Endodermal cell (in vitro differentiated cells): ENCODE measurements around the gene NIPAL4. TPM values are rescaled to one million over a fixed set of nuclear protein-coding genes. Genes with fewer than 3 reads are reported as not detected.

ENCODE experiments used
- DNase-seq: peaks from one replicate; pipeline ENCODE4 v3.0.0-alpha.2; 2017
- H3K27ac ChIP-seq: 2 replicates; pipeline ENCODE4 v1.5.1; 2013; ENCODE audit warnings: mild to moderate bottlenecking, low read depth, low read length, moderate library complexity
- H3K27me3 ChIP-seq: 2 replicates; pipeline ENCODE4 v1.6.1; 2013; ENCODE audit warnings: mild to moderate bottlenecking, low read length, moderate library complexity; ENCODE audit not compliant: insufficient read depth, control insufficient read depth, poor library complexity, severe bottlenecking
- H3K36me3 ChIP-seq: 2 replicates; pipeline ENCODE4 v1.7.0; 2013; ENCODE audit warnings: mild to moderate bottlenecking, low read length, moderate library complexity; ENCODE audit not compliant: control insufficient read depth, insufficient read depth
- H3K4me1 ChIP-seq: one replicate; pipeline ENCODE4 v1.7.0; 2013; ENCODE audit warnings: low read length; ENCODE audit not compliant: control insufficient read depth, insufficient read depth
- H3K4me3 ChIP-seq: 2 replicates; pipeline ENCODE4 v1.5.1; 2013; ENCODE audit warnings: mild to moderate bottlenecking, low read length, moderate library complexity
- H3K9ac ChIP-seq: 2 replicates; pipeline ENCODE4 v1.6.1; 2013; ENCODE audit warnings: mild to moderate bottlenecking, low read length, moderate library complexity; ENCODE audit not compliant: poor library complexity, severe bottlenecking; ENCODE audit errors: extremely low read depth
- H3K9me3 ChIP-seq: 2 replicates; pipeline ENCODE4 v1.6.1; 2013; ENCODE audit warnings: mild to moderate bottlenecking, low read length, moderate library complexity; ENCODE audit not compliant: control insufficient read depth
- H3K27ac Mint-ChIP-seq: 2 replicates; pipeline ENCODE4 v1.8.0; 2020; ENCODE audit warnings: mixed read lengths
- H3K27me3 Mint-ChIP-seq: 2 replicates; pipeline ENCODE4 v1.8.0; 2021; ENCODE audit warnings: mild to moderate bottlenecking, mixed read lengths; ENCODE audit not compliant: insufficient read depth
- H3K36me3 Mint-ChIP-seq: 2 replicates; pipeline ENCODE4 v1.8.0; 2020; ENCODE audit warnings: low read depth, mixed read lengths
- H3K4me1 Mint-ChIP-seq: 2 replicates; pipeline ENCODE4 v1.8.0; 2020; ENCODE audit warnings: mixed read lengths
- H3K4me3 Mint-ChIP-seq: 2 replicates; pipeline ENCODE4 v1.8.0; 2020; ENCODE audit warnings: mild to moderate bottlenecking, moderate library complexity, mixed read lengths
- H3K9me3 Mint-ChIP-seq: 2 replicates; pipeline ENCODE4 v1.8.0; 2020; ENCODE audit warnings: mild to moderate bottlenecking, mixed read lengths
- WGBS, 2 experiments: methylation state at CpG; one replicate each; pipeline versions ENCODE4 v1.1.5 to v1.1.7; 2013; ENCODE audit warnings: missing lambda C conversion rate in 2 of 2, mixed read lengths in 1 of 2; ENCODE audit not compliant: insufficient coverage in 1 of 2, insufficient read length in 1 of 2; 5-methylcytosine and 5-hydroxymethylcytosine counted together
- total RNA-seq, 2 donors: library from RNA; stranded (reverse); fragmentation: NEBNext Ultra II Directional in 1 of 2; extraction: Animal tissue kit (Norgen Biotek cat#: 25700) in 1 of 2; gene quantifications; 2 replicates in 1 of 2; 3 replicates in 1 of 2; pipeline ENCODE4 v1.2.1, GENCODE V29; 2021
- TF ChIP-seq, protein P1 (sequence below): fragments of 200-600 bp; sonication (generic); conservative IDR thresholded peaks from 2 replicates; pipeline ENCODE4 v1.5.0; 2021; ENCODE audit warnings: antibody characterized with exemption, mild to moderate bottlenecking

Gene NIPAL4
- total RNA-seq, 2 donors from 2014 or later: not detected

GRCh38 chr5:157504053-157504452 lies 44.0 kb downstream of the NIPAL4 start:
- no peak overlapping the region for H3K4me3 Mint-ChIP-seq
- no peaks in the 10 kb centered on the region for H3K4me1 Mint-ChIP-seq
- no peak overlapping the region for H3K27ac Mint-ChIP-seq
- TF ChIP-seq, protein P1, sequence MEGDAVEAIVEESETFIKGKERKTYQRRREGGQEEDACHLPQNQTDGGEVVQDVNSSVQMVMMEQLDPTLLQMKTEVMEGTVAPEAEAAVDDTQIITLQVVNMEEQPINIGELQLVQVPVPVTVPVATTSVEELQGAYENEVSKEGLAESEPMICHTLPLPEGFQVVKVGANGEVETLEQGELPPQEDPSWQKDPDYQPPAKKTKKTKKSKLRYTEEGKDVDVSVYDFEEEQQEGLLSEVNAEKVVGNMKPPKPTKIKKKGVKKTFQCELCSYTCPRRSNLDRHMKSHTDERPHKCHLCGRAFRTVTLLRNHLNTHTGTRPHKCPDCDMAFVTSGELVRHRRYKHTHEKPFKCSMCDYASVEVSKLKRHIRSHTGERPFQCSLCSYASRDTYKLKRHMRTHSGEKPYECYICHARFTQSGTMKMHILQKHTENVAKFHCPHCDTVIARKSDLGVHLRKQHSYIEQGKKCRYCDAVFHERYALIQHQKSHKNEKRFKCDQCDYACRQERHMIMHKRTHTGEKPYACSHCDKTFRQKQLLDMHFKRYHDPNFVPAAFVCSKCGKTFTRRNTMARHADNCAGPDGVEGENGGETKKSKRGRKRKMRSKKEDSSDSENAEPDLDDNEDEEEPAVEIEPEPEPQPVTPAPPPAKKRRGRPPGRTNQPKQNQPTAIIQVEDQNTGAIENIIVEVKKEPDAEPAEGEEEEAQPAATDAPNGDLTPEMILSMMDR: no peak
- no peak for DNase-seq
- peaks cover 84% of the 10 kb centered on the region for H3K36me3 Mint-ChIP-seq
- no peak overlapping the region for H3K4me3 ChIP-seq
- no peaks in the 10 kb centered on the region for H3K27me3 Mint-ChIP-seq
- H3K9me3 ChIP-seq: no peaks in the 10 kb centered on the region
- 81 to 82% methylated on average over 6 to 8 of the region's 8 CpGs for WGBS, 2 experiments
- H3K27me3 ChIP-seq: no peaks in the 10 kb centered on the region
- H3K9me3 Mint-ChIP-seq: no peaks in the 10 kb centered on the region
- no peak overlapping the region for H3K9ac ChIP-seq
- no peaks in the 10 kb centered on the region for H3K4me1 ChIP-seq
- H3K36me3 ChIP-seq: peaks cover 95% of the 10 kb centered on the region
- H3K27ac ChIP-seq: no peak overlapping the region

- Histone ChIP-seq H3K4me1 (no peaks in the 10 kb centered on the region), H3K4me3 (no peak overlapping the region), H3K9ac (no peak overlapping the region), H3K9me3 (no peaks in the 10 kb centered on the region), H3K27ac (no peak overlapping the region), H3K36me3 (peaks cover 96% of the 10 kb centered on the region), H3K27me3 (no peaks in the 10 kb centered on the region)
- Mint-ChIP-seq H3K9me3 (no peaks in the 10 kb centered on the region), H3K4me1 (no peaks in the 10 kb centered on the region), H3K4me3 (no peak overlapping the region), H3K27ac (no peak overlapping the region), H3K27me3 (no peaks in the 10 kb centered on the region), H3K36me3 (peaks cover 88% of the 10 kb centered on the region)
- no peak for DNase-seq
- TF ChIP-seq, protein P1: no peak
- 96 to 98% methylated on average over 6 of the region's 6 CpGs for WGBS, 2 experiments
These were observed 45.5 kb downstream of the NIPAL4 start for GRCh38 chr5:157505496-157505895.

DNA sequence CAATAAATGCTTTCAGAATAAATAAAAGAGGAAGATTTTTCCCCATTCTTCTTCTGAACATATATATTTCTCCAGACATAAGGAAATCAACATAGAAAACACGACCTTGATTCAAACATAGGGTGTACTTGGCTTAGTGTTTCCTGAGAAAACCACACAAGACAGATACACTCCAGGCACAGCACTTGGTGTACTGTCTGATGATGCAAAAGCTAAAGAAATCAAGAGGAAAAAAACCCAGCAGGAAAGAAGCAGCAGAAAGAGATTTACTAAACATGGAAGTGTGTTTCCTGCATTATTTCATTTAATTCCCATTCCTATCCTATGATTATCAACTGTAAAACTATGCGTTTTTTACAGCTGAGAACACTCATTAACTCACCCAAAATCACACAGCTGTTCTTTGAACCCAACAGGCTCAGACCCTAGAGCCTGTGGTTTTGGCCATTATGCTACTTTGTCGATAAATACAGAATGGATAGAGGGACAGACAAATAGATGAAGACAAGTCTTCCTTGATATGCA lies 46.1 kb downstream of the NIPAL4 start:
- Mint-ChIP-seq H3K4me3 (no peak overlapping the region), H3K27me3 (no peaks in the 10 kb centered on the region), H3K27ac (no peak overlapping the region), H3K9me3 (no peaks in the 10 kb centered on the region), H3K4me1 (no peaks in the 10 kb centered on the region), H3K36me3 (peaks cover 87% of the 10 kb centered on the region)
- Histone ChIP-seq H3K4me3 (no peak overlapping the region), H3K4me1 (no peaks in the 10 kb centered on the region), H3K9me3 (no peaks in the 10 kb centered on the region), H3K27me3 (no peaks in the 10 kb centered on the region), H3K36me3 (peaks cover 96% of the 10 kb centered on the region), H3K9ac (no peak overlapping the region), H3K27ac (no peak overlapping the region)
- WGBS, 2 experiments: 88 to 89% methylated on average over 1 to 3 of the region's 3 CpGs
- TF ChIP-seq, protein P1: no peak
- no peak for DNase-seq
